GM19468 (cell line): ENCODE measurements around the gene LCE3B.
"Not testable (repeated sequence)": the region's sequence is repeated elsewhere in the genome, so short reads cannot be mapped to it uniquely, and the experiment has no call there.

Experiments
- ATAC-seq: cut with Tn5 transposase; IDR thresholded peaks from one replicate; pipeline ENCODE4 v1.9.1; 2021; ENCODE audit warnings: mild to moderate bottlenecking, moderate library complexity, moderate number of reproducible peaks; ENCODE audit not compliant: unreplicated experiment; ENCODE audit errors: extremely low read depth

Gene LCE3B

GRCh38 chr1:152613511-152613910 is at the start of gene LCE3B:
LCE3B (plus strand) TSS chr1:152613811; CDS start chr1:152613811, 0 bp downstream.
- ATAC-seq = no peak

GRCh38 chr1:152565115-152565514 is 48.5 kb upstream of the LCE3B start:
- ATAC-seq = no peak

DNA sequence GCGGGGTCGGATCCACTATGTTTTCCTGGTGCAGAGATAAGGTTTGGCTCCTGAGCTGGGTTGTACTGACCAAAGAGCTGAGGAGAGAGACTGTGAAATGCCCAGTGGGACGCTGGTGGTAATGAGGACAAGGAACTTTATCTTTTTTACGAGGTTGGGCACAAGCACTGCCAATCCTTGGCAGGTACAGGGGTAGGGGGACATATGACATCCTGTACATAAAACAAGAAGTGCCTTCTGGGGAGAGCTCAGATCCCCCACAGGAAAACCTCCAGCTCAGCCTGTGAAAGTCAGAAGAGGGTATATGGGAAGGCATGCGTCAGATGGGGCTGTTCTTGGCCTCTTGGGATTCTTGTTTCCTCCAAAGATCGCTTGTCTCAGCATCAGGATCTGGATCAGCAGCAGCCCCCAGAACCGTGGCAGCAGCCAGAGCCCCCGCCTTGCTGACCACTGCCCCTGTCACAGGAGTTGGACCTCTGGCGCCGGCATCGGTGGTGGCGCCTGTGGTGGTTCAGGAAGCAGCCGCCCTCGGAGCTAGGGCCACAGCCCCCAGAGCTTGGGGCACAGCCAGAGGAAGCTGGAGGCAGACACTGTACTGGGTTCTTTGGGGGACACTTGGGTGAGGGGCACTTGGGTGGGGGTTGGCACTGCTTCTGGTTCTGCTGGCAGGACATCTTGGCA is 47.9 kb upstream of the LCE3B start:
- no peak for ATAC-seq

GRCh38 chr1:152566681-152567080 is 46.9 kb upstream of the LCE3B start, which contains the start of gene LCE3E:
LCE3E (minus strand) TSS chr1:152566780; CDS start chr1:152566208, 572 bp downstream.
- no peak for ATAC-seq

DNA sequence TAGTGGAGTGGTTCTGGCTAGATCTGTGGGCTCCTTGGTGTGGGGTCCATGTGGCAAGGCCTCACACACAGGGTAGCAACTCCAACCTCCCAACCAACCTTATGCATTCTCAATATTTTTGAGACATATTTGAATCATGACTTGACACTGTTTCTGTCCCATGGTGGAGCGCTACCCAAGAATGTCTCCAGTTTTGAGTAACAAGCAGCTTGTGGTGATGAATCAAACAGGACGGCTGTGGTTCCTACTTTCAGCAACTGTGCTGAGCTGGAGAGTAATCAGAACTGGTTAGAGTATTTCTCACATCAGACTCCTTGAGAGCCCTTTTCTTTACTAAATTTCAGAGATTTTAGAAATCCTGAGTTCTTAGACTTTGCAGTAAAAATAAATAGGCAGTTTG is 36.4 kb upstream of the LCE3B start:
- no peak for ATAC-seq

- not testable (repeated sequence) for ATAC-seq
Measured at GRCh38 chr1:152579526-152579925, 34.1 kb upstream of the LCE3B start.

GRCh38 chr1:152580433-152580832 is 33.2 kb upstream of the LCE3B start, which contains the start of gene LCE3D:
LCE3D (minus strand) TSS chr1:152580516; CDS start chr1:152579936, 580 bp downstream.
- ATAC-seq = no peak

- ATAC-seq = no peak
Measured at GRCh38 chr1:152582647-152583046, 31.0 kb upstream of the LCE3B start.

- ATAC-seq = no peak
Measured at GRCh38 chr1:152585586-152585985, 28.0 kb upstream of the LCE3B start.

GRCh38 chr1:152596986-152597385 is 16.6 kb upstream of the LCE3B start:
- no peak for ATAC-seq

DNA sequence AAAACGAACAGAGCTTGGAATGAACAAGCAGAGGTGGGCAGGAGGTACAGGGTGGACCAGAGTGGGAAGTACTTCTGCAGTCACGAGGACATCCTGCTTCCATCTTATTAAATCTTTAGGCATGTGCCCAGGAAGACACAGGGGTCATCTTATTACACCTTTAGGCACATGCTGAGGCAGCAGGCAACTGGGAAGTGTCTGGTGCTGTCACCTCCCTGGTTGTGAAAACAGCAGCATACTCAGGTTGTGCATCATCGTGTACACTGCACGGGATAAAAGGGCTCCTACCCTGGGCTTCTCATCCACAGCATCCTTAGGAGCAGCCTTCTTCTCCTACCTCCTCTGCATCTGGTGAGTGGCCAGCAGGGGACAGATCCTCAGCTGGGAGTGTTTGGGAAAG is 13.7 kb upstream of the LCE3B start, which contains the start of gene LCE3C:
Gene LCE3C, plus strand, starts transcription at position 301 of the 400 bp plus-strand sequence. CDS start 498 bp downstream, outside the sequence.
- ATAC-seq = no peak

- ATAC-seq = no peak
Measured at GRCh38 chr1:152621993-152622392, 8.4 kb downstream of the LCE3B start.

- no peak for ATAC-seq
Measured at GRCh38 chr1:152622803-152623202, 9.2 kb downstream of the LCE3B start, which contains the start of gene LCE3A. LCE3A (minus strand) TSS chr1:152623103; CDS start chr1:152623103, 0 bp downstream.

- ATAC-seq = no peak
Measured at GRCh38 chr1:152623203-152623844, 9.7 kb downstream of the LCE3B start.

DNA sequence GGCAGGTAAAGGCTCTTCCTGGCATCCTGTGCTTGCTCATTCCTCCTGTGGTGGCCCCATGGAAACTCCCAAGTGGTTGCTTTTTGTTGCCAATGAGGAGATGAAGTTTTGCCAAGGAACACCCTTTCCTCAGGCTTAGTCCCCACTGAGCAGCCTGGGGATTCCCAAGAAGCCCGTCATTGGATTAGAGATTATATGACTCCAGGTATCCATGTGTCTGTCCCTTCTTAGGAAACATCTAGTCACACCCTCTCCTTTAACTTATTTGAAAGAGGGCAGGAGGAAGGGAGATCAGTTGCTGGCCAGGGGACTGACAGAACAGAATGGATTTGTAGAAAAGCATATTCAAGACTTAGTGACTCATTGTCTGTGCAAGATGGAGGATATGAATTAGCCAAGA is 13.1 kb downstream of the LCE3B start:
- no peak for ATAC-seq

GRCh38 chr1:152630596-152630995 is 17.0 kb downstream of the LCE3B start:
- no peak for ATAC-seq

DNA sequence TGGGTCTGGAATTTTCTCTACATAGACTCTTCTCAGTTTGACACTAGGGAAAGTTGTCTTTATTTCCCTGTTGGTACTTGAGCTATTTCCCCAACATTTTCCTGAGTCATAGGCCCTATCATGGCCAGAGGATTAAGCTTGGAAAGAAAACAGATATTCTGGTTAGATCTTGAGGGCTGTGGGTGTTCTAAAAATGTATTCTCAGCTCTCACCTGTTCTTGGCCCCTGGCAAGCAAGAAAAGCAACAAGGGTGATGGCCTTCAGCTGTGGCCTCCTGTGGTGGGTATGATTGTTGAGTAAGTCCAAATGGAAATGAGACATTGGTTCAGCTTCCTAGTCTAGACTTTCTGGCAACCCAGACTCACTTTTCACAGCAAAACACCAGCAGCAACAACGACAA is 26.7 kb downstream of the LCE3B start:
- no peak for ATAC-seq

- ATAC-seq = no peak
Measured at GRCh38 chr1:152643945-152644344, 30.3 kb downstream of the LCE3B start.

GRCh38 chr1:152645146-152645545 is 31.5 kb downstream of the LCE3B start:
- ATAC-seq = no peak

DNA sequence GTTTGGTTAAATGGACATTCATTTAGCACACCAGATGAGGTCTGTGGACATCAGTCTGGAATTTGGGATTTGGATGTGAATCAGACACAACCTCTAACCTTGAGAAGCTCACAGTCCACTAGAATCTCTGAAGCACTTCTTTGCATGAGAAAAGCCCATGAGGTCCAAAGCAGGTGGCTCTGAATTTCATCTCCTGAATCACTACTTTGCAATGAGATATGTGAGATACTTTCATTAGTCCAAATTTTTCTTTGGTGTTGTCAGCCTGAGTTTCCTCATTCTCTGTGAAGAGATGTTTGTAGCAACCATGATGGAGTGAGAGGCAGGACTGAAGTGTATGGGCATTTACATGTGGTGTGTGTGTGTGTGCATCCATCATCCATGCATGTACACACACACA is 33.0 kb downstream of the LCE3B start:
- no peak for ATAC-seq

- no peak for ATAC-seq
Measured at GRCh38 chr1:152654110-152654509, 40.5 kb downstream of the LCE3B start.
